ENCODE results near the gene DPH3.
A peak's percentile ranks its signal among the peaks of the same experiment; 100 is the strongest.

Gene DPH3

DNA sequence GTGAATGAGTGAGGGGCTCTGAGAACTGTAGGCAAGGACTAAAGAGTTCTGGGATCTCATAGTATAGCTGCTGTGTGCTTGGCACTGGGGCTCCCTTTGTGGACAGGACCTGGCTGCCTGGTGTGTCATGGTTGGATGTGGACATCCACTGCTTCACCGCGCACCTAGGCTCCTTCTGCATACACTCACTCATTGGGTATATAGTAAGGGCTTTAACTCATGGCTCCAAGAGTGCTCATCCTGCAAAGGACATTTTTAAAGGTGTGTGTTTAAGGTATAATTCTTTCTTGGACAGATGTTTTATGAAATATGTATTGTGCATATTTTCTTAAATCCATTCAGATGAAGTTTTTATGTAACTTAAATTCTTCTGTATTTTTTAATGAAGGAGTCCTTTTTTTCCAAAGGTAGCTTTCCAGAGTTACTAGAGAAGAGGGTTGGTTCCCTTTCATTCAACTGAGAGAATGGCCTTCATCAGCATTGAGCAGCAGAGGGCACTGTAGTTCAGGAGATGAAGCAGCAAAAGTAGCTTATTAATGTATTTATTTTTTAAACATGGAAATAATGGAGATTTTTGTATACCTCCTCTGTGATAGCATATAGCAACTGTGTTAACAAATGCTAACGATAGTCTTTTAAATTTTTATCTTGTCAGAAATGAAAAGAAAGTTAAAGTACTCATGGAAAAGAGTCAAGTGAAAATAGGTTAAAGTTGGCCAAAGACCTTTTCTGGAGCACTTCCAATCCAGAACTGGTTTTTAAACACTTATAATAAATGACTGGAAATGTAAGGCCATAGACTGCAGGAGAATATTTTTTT lies 25.5 kb upstream of the DPH3 start:
- FAIRE-seq = peak; percentile 89

DNA sequence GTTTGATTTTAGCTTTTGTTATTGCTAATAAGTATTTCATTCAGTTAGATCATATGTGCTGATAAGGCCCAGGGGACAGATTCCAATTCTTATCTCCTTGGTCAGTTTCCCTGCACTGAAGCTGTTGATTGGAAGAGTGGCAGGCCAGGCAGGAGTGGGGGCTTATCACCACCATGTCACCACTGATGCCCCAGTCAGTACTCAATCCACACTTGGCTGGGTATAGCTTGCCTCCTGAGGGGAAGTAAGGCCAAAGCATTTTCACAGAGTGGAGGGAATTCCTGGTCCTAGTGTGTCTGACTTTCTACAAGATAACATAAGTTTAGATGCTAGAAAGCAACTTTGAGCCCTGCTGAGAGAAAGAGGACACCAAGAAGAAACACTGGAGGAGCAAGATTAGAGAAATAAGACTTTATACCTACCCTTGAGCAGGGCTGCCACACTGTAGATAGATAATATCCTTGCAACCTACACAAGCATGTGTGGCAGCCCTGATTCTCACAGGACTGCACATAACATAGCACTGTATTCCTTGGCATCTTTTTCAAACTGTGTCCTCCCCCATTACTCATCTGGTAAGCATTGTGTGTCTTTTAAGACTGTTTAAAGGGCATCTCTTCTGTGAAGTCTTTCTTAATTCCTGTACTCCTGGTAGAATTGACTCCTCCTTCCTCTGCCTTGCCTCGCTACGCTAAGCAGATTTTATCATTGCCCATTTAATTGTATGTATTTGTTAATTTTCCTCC lies 24.6 kb upstream of the DPH3 start:
- FAIRE-seq = no peak

DNA sequence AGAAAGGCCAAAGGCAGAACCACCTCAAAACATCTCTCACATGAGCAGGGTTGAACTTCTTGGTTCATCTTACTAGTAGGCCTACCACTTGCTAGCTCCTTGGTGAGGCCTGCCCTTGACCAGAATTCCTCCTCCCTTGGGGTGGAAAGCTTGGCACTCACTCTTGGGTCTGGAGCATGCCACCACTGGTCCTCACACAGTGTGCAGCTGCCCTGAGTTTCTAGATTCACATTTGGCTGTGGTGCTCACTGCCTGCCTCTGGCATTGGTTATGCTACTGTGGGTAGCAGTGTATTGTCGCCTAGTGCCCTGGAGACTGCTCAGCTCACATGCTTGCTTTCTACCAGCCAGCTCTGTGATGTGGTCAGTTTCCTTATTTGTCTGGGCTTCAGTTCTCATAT lies 23.9 kb upstream of the DPH3 start:
- FAIRE-seq = no peak

DNA sequence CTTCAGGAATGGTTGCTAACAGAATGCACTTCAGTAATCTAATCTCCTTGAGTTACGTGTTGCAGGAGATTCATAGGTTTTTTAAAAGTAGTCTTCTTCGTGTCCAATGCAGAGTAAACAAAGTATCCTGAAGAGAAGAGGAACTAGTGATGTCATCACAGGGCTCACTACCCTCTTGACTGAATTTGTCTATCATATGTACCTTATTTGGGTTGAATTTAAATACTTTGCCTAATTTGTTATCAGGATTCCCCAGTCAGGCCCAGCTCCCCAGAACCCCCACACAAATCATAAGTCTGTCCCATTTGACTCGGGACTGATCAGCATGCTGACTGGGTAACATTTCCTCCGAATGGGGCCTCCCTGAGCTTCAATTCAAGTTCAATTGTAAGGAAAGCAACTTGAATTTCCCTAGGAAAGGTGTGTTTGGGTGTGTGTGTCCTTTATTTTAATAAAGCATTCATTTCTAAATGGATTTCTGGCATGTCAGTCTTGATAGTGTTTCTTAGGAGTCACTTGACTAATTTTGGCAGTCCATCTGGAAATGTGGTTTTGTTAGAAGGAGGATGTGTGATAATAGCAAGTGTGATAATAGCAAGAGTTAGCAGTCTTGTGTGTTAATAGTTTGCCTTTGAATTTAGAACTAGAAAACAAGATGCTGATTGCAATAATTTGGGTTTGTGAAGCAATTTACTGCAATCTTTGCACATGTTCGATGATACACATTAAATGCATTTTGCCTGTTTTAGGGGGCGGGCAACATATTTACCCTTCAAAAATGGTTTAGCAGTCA lies 22.2 kb upstream of the DPH3 start:
- no peak for FAIRE-seq

DNA sequence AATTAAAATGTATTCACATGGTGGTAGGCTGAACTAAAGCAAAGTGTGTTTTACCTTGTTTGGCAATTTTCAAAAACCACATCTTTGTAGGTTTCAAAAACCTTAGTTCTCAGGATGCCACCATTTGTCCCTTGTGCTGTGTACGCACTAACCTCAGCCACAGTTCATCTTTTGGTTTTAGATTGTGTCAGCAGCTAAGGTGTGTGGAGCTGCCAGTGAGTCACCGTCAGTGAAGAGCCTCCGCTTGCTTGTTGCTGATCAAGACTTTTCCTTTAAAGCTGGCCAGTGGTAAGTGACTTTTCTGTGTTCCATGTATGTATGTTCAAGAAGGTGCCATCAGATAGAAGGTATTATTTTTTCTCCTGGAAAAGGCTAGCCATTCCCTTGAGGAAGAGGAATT lies 21.4 kb upstream of the DPH3 start:
- no peak for FAIRE-seq

DNA sequence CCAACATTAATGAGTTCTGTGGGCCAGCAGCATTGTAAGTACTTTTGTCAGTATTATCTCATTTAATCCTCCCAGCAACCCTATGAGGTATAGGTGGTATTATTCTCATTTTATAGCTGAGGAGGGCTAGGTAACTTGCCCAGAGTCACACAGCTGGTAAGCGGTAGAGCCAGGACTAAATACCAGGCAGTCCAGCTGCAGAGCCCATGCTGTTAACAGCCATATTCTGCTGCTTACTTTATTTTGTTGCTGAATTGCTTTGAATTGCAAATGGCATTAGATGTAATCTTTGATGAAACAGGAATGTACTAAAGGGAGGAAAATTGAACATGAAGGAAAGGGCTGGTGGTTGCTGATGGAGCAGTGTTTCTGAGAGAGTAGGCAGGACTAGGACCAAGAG lies 19.9 kb upstream of the DPH3 start:
- no peak for FAIRE-seq

DNA sequence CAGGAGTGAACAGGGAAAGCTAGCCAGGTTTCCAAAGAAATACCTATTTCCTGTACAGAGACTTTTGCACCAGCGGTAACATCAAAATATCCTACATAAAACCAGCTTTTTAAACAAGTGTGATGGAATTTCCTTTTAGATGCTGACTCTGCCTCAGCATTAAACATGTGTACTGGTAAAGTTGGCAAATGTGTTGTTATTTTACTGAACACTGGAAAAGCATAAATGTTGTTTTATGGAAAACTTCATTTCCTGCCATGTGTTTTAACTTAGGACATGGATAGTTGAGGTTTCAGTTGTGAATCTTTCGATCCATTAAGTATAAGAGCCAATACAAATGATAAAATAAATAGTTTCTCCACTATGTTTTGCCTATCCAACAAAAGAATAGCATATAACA lies 15.9 kb upstream of the DPH3 start:
- FAIRE-seq = no peak

DNA sequence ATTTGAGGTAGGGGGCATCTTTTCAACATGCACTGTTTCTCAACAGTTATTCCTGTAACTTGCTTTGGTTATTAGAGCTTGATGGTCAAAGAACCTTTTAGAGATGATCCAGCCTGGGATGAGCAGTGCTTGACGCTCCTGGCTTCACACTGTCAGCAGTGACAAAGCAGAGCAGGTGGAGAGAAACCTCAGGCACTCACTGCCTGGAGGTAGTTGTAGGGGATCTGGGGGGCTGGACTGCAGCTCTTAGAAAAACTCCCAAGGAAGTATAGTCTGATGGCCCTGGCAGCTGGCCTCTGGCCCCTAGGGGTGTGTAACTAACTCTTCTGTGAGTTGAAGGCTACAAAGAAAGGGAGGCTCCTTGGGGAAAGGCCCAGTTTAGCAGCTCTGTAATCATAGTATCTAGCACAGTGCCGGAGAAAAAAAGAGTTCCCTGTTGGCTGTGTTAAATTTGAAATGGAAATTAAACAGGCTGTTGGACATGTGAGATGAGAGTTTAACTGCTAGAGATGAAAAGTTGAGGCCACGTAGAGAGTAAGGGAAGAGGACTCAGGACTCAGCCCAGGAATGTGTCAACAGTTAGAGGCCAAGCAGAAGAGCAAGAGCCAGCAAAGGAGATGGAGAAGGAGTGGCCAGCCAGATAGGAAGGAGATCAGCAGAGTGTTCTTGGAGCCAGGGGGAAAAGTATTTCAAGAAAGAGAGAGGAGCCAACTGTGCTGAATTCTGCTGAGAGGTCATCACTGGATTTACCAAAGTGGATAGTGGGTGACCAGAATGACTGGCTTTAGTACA lies 14.5 kb upstream of the DPH3 start:
- FAIRE-seq = no peak

DNA sequence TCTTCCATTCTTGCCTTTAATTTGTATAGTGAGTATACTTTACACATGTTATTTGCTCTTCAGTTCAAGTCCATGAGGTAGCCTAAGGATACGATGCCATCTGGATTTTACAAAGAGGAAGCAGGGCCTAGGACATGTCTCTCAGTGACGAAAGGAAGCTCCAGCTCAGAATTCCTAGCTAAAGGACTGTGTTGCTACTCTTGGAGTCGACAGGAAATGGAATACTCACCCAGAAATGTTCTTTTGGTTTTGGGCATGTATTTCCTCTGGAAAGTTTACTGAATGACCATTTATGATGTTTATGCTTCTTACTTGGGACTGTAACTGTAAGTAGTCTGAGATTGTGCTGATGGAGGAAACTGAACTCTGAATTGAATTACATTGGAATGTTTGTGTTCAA lies 12.7 kb upstream of the DPH3 start:
- FAIRE-seq = no peak

DNA sequence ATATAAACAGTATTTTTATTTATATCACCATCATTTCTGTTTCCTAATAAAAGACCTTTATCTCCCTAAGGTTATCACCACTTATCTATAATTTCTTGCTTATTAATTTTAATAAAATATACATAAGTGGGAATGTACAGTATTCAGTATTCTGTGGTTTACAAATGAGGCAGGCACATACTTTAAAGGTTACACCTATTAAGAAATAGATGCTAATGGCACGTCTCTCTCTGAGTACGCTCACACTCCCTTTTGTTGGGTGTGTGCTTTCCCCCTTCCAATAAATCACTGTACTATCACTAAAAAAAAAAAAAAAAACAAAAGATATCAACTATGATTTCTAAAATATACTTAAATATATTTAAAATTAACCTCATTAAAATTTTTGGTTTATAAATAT lies 9.1 kb upstream of the DPH3 start:
- peak; percentile 87 for FAIRE-seq

DNA sequence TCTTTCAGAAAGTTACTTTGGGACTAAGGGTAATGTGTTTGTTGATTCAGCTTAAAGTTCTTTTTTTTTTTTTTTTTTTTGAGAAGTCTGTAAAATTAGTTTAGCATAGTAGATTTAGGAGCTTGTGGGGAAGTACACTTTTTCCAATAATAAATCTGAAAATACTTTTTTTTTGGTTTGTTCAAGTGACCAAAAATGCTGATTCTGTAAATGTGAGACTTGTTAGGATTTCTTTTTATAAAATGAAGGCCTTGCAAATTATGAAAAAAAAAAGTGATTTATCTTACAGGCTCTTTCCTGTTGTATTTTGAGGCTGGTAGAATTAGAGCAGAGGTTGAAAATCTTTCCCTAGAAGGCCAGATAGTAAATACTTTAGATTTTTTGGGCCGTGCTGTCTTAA lies 7.8 kb upstream of the DPH3 start:
- peak; percentile 3 for FAIRE-seq

DNA sequence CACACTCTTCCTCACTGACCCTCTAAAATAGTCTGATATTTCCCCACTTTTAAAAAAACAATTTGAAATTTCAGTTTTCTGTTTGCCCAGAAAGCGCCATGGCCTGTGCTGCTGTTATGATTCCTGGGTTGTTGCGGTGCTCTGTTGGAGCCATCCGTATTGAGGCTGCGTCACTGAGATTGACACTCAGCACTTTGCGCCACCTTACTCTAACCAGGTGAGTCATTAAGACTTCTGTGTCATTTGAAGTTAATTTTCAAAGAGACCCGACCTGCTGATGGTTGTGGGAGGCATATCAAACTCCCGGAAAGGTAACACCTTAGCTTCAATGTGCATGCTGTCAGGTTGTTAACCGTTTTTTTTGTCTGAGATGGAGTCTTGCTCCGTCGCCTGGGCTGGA lies 6.1 kb upstream of the DPH3 start:
- no peak for FAIRE-seq

DNA sequence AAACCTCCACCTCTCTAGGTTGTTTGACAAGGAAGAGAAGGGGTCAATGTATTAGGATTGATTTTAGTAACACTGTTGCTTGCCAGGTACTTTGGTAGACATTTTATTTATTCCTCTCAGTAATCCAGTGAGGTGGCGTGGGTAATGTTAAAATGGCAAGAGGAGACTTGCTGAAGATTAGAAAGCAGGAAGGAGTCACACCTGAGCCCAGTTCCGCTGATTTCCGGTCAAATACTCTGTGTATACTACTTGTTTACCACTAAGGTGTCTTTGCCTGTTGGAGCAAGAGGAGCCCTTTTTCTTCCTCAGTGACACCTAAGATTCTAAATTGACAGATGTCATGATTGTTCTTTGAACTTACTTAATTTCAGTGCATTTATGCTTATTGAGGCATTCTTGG lies 2.0 kb upstream of the DPH3 start:
- FAIRE-seq = no peak

DNA sequence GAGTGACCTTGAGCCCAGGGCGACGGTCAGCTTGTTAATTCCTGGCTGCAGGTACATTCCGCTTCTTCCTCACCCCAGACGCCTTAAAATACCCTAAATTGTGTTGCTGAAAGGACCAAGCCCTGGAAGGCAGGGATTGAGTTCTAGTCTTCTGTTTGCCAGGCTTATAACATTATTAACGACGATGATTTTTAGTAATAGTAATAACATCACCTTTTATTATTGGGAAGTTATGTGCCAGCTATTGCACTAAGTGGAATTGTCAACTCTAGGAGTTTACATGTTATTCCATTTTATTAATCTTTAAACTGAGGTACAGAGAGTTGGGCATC lies 678 bp upstream of the DPH3 start:
- no peak for FAIRE-seq

DNA sequence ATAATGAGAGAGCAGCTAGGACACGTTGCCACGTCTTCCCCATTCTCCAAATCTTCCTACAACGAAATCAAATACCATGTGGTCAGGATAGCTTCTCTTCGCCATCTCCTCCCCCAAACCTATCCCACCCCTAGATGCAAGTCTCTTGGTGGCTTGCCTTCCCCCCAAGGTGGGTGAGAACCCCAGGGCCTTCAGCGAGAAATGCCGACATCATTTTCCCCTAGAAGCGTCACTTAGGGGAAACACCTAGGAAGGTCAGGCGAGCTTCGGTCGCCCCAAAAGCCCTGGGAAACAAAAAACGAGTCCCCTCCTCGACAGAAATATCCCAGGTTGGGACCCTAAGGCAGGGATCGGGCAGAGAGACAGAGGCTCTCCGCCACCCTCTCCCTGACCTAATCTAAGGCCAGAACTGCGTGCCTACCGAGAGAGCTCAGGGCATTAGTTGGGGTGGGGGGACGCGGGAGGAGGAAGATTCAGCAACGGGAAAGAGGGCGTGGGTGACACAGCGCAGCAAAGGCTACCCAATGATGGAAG lies 502 bp downstream of the DPH3 start:
- no peak for FAIRE-seq

DNA sequence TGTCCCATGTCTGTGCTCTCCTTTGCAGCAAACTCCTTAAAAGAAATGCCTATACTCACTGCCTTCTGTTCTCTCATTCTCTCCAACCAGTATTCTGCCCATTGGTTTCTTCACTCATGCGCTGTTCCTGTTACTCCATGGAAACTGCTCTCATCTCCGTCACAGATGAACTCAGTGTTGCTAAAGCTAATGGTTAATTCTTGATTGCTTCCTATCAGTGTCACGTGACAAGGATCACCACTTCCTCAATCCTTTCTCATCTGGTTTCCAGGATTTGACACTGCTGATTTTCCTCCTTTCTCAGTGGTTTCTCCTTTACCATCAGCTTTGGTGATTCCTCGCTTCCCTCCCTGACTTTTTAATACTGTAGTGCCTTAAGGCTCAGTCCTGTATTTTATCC lies 2.6 kb downstream of the DPH3 start:
- FAIRE-seq = no peak

DNA sequence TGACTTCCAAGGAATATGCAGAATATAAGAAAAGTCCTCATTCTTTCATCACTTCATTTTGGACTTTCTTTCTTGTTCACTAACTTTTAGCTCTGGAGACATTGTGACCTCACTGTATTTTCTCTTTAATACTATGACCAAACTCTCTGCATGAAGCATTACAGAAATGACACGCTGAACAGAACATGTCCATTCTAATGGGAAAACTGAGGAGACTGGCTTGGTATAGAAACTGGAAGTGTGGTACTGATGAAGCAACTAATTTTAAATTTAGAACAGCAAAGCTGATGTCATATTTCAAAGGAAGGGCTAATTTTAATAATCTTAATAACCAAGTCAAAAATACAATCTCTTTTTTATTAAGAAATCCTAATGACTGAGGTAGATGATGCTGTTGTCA lies 4.7 kb downstream of the DPH3 start:
- no peak for FAIRE-seq

DNA sequence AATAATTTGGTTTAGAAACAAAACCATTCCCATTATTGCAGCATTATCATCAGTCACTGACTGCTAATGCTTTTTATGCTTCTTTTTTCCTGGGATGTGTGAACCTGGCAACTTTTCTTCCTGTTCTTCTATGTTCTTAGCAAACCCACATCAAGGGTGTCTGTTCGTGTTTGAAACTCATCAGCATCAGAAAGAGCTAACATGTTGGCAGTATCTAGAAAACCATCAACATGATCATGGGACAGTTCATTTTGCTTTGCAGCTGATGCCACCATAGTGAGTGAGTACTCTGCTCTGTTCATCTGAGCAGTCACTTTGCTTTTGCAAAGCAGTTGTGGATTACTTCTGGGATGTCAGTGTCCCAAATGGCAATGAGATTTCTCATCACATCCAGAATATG lies 5.9 kb downstream of the DPH3 start:
- no peak for FAIRE-seq

DNA sequence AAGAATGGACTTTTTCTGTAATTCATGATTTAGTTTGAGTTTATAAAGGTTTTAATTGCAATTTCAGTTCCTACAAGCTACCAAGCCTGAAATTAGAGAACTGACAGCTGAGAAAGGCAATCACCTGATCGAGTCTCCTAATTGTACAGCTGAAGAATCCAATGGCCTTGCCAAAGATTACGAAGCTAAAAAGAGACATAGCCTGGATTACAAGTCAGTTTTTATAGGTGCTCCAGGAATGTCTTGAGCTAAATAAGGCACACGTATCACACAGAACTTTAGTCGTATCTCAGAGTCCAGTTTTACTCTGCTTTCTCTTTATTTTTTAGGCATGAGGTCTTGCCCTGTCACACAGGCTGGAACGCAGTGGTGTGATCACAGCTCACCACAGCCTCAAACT lies 6.6 kb downstream of the DPH3 start:
- no peak for FAIRE-seq

DNA sequence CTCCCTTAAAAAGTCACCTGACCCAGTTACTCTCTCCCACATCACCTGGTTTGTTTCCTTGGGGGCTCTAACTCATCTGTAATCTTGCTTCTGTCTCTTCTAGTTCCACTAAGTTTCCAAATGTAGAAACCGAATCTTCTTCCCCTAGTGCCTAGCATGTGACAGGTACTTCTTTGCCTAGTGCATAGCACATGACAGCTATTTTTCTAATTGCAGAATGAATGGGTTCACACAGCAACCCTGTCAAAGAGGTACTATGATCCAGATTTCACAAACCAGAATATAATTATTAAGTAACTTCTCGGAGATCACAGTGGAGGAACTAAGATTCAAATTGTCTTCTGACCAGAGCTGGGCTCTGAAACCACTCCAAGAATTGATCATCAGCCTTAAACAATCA lies 7.4 kb downstream of the DPH3 start:
- no peak for FAIRE-seq

DNA sequence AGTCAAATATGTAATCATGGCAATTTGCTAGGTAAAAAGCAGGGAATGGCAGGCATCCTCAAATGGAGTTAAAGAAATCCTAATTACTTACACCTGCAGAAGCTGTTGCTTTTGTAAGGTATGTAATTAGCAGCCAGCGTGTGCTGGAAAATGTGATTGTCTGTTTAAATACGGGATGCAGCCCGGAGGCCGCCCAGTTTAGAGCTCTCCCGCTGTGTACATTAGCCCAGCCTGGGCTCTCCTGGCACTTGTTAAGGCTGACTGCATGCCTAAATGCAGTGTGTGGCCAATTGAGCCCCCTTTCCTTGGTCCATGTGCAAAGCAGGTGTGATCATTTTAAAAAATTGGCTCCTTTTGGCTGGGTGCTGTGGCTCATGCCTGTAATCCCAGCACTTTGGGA lies 9.0 kb downstream of the DPH3 start:
- FAIRE-seq = no peak

DNA sequence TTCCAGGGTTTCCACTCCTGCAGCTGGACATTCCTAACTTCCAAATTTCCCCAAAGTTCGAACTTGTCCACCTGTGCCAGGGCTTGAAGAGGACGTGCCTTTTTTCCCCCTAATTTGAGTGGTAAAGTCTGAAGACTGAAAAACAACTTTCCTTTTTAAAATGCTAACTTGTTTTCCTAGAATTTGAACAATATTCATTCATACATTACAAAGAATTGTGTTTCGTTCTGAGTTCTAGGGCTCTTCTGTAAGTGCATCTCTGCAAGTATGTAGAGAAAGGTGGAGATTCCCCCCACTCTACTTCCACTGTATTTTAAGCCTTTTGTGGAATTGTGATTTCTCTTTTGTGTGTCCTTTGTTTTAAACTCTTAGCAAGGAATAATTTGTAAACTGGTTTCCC lies 9.4 kb downstream of the DPH3 start:
- no peak for FAIRE-seq

DNA sequence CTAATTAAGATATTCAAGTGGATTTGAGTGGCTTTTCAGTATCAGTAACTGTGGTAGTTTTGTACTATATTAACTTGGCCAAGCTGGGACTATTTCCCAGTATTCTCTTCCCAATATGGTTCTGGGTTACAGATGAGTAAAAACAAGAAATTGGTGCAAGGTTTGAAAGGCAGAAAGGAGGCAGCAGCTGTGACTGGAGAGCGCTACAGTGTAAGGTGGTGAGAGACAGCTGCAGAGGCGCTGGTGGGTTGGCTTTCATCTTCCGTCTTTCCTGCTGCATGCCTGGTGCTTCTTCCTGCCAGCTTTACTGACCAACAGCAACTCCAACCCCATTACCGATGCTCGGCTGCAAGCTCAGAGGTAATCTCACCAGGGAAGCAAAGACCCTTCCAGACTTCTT lies 9.8 kb downstream of the DPH3 start:
- FAIRE-seq = no peak
